ENCODE data around the gene ZC3H7A.
"Not testable (repeated sequence)": the region's sequence is repeated elsewhere in the genome, so short reads cannot be mapped to it uniquely, and the experiment has no call there.

ZC3H7A gene

GRCh38 chr16:11797166-11797956 is at the start of gene ZC3H7A:
Gene ZC3H7A, minus strand, starts transcription at chr16:11797258. Its CDS starts 14,904 bp downstream, at chr16:11782354.
- DNase-seq = peak; percentile 89

- DNase-seq = no peak
Observed at GRCh38 chr16:11844499-11844898, 47.4 kb upstream of the ZC3H7A start.

GRCh38 chr16:11843861-11844260 is 46.8 kb upstream of the ZC3H7A start:
- DNase-seq = no peak

GRCh38 chr16:11843206-11843605 is 46.1 kb upstream of the ZC3H7A start:
- no peak for DNase-seq

- DNase-seq = no peak
Observed at GRCh38 chr16:11841026-11841425, 44.0 kb upstream of the ZC3H7A start.

- DNase-seq = no peak
Observed at GRCh38 chr16:11836650-11837244, 39.7 kb upstream of the ZC3H7A start.

- DNase-seq = no peak
Observed at GRCh38 chr16:11835891-11836649, 39.0 kb upstream of the ZC3H7A start.

GRCh38 chr16:11835309-11835708 is 38.3 kb upstream of the ZC3H7A start:
- no peak for DNase-seq

GRCh38 chr16:11833951-11834695 is 37.1 kb upstream of the ZC3H7A start:
- DNase-seq = no peak

- DNase-seq = no peak
Observed at GRCh38 chr16:11828696-11829095, 31.6 kb upstream of the ZC3H7A start.

- not testable (repeated sequence) for DNase-seq
Observed at GRCh38 chr16:11825520-11826165, 28.6 kb upstream of the ZC3H7A start.

GRCh38 chr16:11824362-11824761 is 27.3 kb upstream of the ZC3H7A start:
- no peak for DNase-seq

GRCh38 chr16:11823645-11824044 is 26.6 kb upstream of the ZC3H7A start:
- DNase-seq = not testable (repeated sequence)

- no peak for DNase-seq
Observed at GRCh38 chr16:11819798-11820197, 22.7 kb upstream of the ZC3H7A start.

- not testable (repeated sequence) for DNase-seq
Observed at GRCh38 chr16:11818970-11819369, 21.9 kb upstream of the ZC3H7A start.

GRCh38 chr16:11816123-11816522 is 19.1 kb upstream of the ZC3H7A start:
- DNase-seq = no peak

- not testable (repeated sequence) for DNase-seq
Observed at GRCh38 chr16:11814800-11815199, 17.7 kb upstream of the ZC3H7A start.

GRCh38 chr16:11806721-11807120 is 9.7 kb upstream of the ZC3H7A start:
- DNase-seq = no peak

- no peak for DNase-seq
Observed at GRCh38 chr16:11805556-11805955, 8.5 kb upstream of the ZC3H7A start.

- no peak for DNase-seq
Observed at GRCh38 chr16:11801481-11802021, 4.5 kb upstream of the ZC3H7A start.

GRCh38 chr16:11800382-11800718 is 3.3 kb upstream of the ZC3H7A start:
- no peak for DNase-seq
